Stimulated activated memory B cell treated with anti-CD40 and anti-IgM and Interleukin-4, amounts not matched to agents 10 μg/mL and 1 μg/mL and 100 μg/mL, for 72 hours (primary cell): ENCODE data around the gene POMT2.

Source experiments
- ATAC-seq: fragments of 150-1000 bp; cut with Tn5 transposase; 2 replicates; pipeline ENCODE4 v1.10.0; 2021
- H3K27ac Mint-ChIP-seq: one replicate; pipeline ENCODE4 v1.8.0; 2022; ENCODE audit warnings: mild to moderate bottlenecking, mixed read lengths
- H3K27me3 Mint-ChIP-seq: one replicate; pipeline ENCODE4 v1.8.0; 2022; ENCODE audit warnings: mixed read lengths
- H3K36me3 Mint-ChIP-seq: one replicate; pipeline ENCODE4 v1.8.0; 2022; ENCODE audit warnings: mixed read lengths
- H3K4me1 Mint-ChIP-seq: one replicate; pipeline ENCODE4 v1.8.0; 2022; ENCODE audit warnings: mixed read lengths
- H3K4me3 Mint-ChIP-seq: one replicate; pipeline ENCODE4 v1.8.0; 2022; ENCODE audit warnings: mild to moderate bottlenecking, moderate library complexity, mixed read lengths
- H3K9me3 Mint-ChIP-seq: one replicate; pipeline ENCODE4 v1.8.0; 2022; ENCODE audit warnings: mixed read lengths

Gene POMT2

GRCh38 chr14:77230914-77231313, 89.8 kb downstream of the POMT2 start:
- H3K4me3 Mint-ChIP-seq = no peak overlapping the region
- no peaks in the 10 kb centered on the region for H3K4me1 Mint-ChIP-seq
- H3K27me3 Mint-ChIP-seq = peaks cover 15% of the 10 kb centered on the region
- no peaks in the 10 kb centered on the region for H3K9me3 Mint-ChIP-seq
- H3K36me3 Mint-ChIP-seq = peaks cover 4% of the 10 kb centered on the region
- no peak overlapping the region for H3K27ac Mint-ChIP-seq
- ATAC-seq = no peak

- H3K4me1 Mint-ChIP-seq = no peaks in the 10 kb centered on the region
- peaks cover 4% of the 10 kb centered on the region for H3K36me3 Mint-ChIP-seq
- no peak overlapping the region for H3K27ac Mint-ChIP-seq
- H3K4me3 Mint-ChIP-seq = no peak overlapping the region
- peaks cover 15% of the 10 kb centered on the region for H3K27me3 Mint-ChIP-seq
- ATAC-seq = no peak
- no peaks in the 10 kb centered on the region for H3K9me3 Mint-ChIP-seq
Measured at GRCh38 chr14:77228056-77228455, 92.6 kb downstream of the POMT2 start.

- no peak for ATAC-seq
- Mint-ChIP-seq H3K9me3 (peaks cover 4% of the 10 kb centered on the region), H3K4me3 (no peak overlapping the region), H3K27ac (no peak overlapping the region), H3K4me1 (no peaks in the 10 kb centered on the region), H3K27me3 (peaks cover 15% of the 10 kb centered on the region), H3K36me3 (peaks cover 4% of the 10 kb centered on the region)
Measured at GRCh38 chr14:77225892-77226557, 94.7 kb downstream of the POMT2 start.

GRCh38 chr14:77225254-77225653, 95.4 kb downstream of the POMT2 start:
- Mint-ChIP-seq H3K36me3 (peaks cover 4% of the 10 kb centered on the region), H3K4me1 (no peaks in the 10 kb centered on the region), H3K27me3 (peaks cover 15% of the 10 kb centered on the region), H3K9me3 (peaks cover 4% of the 10 kb centered on the region), H3K4me3 (no peak overlapping the region), H3K27ac (no peak overlapping the region)
- ATAC-seq = no peak
